ENCODE results near the gene TSPAN14. TPM values are rescaled to one million over a fixed set of nuclear protein-coding genes. Genes with fewer than 3 reads are reported as not detected.

TSPAN14 gene
- total RNA-seq, 4 donors from 2014 or later, result 103 to 168 (median 131) TPM

DNA sequence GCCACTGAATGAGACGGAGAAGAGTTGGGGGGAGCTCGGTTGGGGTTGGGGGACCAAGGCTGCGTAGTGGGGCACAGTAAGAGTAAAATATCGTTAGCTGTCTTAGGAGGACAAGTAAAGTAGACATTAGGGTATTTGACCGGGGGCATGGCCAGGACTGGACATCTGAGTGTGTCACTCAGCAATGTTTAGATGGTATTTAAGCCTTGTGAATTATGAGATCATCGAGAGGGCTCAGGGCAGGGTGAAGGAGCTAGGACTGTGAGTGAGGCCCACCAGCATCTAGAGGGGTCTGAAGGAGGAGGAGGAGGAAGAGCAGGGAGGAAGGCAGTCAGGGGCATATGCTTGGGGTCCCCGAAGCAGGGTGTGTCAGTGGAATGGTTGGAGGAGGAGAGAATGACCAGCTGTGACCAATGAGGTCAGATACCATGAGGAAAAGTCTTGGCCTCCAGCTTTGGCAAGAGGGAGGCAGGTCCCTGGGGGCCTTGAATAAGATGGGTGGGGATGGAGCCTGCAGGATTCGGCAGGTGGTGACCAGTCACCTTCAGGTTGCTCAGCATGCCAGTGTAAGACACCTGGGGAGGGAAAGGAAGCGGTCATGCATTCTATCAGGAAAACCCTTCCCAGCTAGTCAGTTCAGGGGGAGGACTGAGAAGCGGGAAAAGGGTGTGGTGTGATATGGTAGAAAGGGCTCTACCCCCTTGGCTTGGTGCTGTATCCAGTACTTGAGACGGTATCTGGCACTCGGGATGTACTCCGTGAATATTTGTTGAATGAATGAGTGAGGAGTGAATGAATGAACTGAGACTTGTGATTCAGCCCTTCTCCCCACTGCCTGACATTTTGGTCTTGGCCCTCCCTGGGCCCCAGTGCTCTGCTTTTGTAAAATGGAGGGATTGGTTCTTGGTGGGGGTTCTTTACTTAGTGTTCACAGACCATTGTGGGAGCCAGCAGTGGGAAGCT, 48.8 kb downstream of the TSPAN14 start:
- 71 to 80% methylated on average over 13 of the region's 13 CpGs for WGBS, 2 donors
- no peak overlapping the region for H3K4me3 ChIP-seq (ENCODE audit: low read depth, poor library complexity, severe bottlenecking)
- TF ChIP-seq, protein P1, sequence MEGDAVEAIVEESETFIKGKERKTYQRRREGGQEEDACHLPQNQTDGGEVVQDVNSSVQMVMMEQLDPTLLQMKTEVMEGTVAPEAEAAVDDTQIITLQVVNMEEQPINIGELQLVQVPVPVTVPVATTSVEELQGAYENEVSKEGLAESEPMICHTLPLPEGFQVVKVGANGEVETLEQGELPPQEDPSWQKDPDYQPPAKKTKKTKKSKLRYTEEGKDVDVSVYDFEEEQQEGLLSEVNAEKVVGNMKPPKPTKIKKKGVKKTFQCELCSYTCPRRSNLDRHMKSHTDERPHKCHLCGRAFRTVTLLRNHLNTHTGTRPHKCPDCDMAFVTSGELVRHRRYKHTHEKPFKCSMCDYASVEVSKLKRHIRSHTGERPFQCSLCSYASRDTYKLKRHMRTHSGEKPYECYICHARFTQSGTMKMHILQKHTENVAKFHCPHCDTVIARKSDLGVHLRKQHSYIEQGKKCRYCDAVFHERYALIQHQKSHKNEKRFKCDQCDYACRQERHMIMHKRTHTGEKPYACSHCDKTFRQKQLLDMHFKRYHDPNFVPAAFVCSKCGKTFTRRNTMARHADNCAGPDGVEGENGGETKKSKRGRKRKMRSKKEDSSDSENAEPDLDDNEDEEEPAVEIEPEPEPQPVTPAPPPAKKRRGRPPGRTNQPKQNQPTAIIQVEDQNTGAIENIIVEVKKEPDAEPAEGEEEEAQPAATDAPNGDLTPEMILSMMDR (IDR thresholded peaks at IDR 0.05), result no peak
- TF ChIP-seq POLR2A (IDR thresholded peaks at IDR 0.05), result no peak
- intact Hi-C loops (cut with DNase I; ENCODE audit: low total_unique reads), result no loop called here
- DNase-seq (ENCODE audit: low spot score in 2 of 2), result no peak

DNA sequence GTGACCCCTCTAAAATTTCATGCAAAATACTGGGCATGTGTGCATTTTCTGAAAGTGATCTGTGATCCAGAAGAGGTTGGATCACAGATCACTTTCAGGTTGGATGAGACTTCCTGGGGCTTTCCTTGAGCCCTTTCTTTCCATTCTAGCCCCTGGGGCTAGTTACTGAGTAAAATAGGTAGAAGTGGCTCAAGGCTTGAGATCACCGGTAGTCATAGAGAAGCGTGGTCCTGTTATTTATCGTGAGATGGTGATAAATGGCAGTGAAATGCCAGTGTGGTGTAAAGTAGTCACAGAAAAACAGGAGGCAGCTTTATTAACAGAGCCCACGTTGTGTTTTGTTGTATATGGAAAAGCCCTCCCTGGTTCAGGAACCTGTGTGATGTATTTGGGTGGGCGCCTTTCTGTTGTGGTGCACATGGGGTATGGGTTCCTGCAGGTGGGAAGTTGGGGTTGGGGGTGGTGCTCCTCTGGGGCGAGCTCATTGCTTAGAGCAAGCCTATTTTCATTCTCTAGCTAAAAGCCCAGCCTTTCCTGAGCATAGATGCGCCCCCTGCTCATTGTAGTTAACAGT, 49.6 kb downstream of the TSPAN14 start:
- no peak overlapping the region for H3K4me3 ChIP-seq (ENCODE audit: low read depth, poor library complexity, severe bottlenecking)
- DNase-seq (ENCODE audit: low spot score in 2 of 2), result no peak
- intact Hi-C loops (cut with DNase I; ENCODE audit: low total_unique reads), result no loop called here
- TF ChIP-seq POLR2A (IDR thresholded peaks at IDR 0.05), result no peak
- TF ChIP-seq, protein P1 (IDR thresholded peaks at IDR 0.05), result no peak
- 81 to 86% methylated on average over 7 of the region's 7 CpGs for WGBS, 2 donors

DNA sequence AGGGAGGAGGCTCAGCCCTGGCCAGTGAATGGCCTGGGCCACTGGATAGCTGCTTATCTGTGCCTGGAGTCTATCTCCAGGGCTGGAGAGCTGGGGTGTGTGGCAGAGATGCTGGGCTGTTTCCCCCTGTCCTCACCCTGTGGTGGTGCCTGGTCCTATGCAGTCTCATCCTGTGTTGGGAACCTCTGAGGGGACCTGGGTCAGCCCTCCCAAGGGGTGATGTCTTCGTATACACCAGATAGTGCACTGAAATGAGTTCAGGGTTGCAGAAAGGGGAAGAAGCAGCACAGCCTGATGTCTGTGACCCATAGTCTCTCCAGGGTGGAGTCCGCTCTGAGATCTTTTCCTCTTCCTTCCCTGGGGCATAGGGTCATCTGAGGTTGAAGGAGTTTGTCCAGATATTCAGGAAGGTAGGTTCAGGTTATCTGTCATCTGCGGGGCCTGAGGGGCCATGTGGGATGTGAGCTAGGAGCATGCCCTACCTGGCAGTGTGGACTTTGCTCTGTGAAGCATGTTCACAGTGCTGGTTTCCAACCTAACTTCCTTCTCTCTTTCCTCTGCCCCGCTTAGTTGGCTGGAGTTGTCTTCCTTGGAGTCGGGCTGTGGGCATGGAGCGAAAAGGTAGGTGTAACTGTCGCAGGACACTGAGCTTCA, 50.2 kb downstream of the TSPAN14 start:
- intact Hi-C loops (cut with DNase I; ENCODE audit: low total_unique reads), result no loop called here
- H3K4me3 ChIP-seq (ENCODE audit: low read depth, poor library complexity, severe bottlenecking), result no peak overlapping the region
- 54 to 63% methylated on average over 7 of the region's 7 CpGs for WGBS, 2 donors
- TF ChIP-seq POLR2A (IDR thresholded peaks at IDR 0.05), result no peak
- TF ChIP-seq, protein P1 (IDR thresholded peaks at IDR 0.05), result no peak
- DNase-seq (ENCODE audit: low spot score in 2 of 2), result no peak

DNA sequence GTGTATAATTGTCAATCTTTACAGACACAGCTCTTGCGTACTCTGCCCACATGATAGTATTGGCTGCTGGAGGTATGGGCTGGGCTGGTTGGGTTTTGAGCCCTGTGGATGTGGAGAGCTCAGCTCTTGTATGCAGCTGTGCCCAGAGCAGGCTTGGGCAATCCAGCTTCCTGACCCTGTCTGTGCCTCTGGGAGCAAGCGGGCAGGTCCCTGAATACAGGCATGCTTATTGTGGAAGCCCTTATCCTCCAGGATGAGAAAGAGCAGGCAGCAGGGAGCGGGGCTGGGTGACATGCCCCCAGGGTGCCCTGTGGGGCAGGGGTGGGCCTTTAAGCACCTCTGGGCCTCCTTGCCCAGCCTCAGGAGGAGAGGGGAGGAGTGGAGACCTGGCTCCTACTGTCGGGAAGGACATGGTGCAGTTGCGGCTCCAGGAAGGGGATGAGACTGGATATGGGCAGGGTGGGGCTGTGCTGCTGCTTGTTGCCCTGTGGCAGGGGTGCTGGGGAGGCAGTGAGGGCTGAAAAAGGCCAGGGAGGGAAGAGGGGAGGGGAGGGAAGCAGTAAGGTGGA, 50.9 kb downstream of the TSPAN14 start:
- no peak for TF ChIP-seq POLR2A (IDR thresholded peaks at IDR 0.05)
- TF ChIP-seq, protein P1 (IDR thresholded peaks at IDR 0.05), result no peak

DNA sequence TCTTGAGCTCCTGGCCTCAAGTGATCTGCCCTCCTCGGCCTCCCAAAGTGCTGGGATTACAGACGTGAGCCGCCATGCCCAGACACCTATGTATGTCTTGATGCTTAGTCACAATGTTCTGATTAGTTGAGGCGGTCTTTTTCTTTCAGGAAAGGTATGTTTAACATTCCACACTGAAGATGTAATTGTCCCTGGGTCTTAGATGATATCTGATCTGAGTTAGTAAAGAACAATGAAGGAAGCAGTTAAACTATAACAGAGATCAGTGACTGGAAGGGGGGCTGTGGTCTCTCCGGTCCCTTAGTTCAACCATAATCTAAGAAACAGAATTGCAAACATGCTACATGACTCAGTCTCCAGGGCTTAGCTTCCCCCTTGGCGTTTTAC, 52.1 kb downstream of the TSPAN14 start:
- WGBS, 2 donors, result 66 to 75% methylated on average over 6 of the region's 6 CpGs
- no peak for TF ChIP-seq POLR2A (IDR thresholded peaks at IDR 0.05)
- TF ChIP-seq, protein P1 (IDR thresholded peaks at IDR 0.05), result no peak
- intact Hi-C loops (cut with DNase I; ENCODE audit: low total_unique reads), result loop anchor here (5.0 kb wide), 1 partner anchor 59 kb away; no protein-coding TSS in a partner anchor
- DNase-seq (ENCODE audit: low spot score in 2 of 2), result no peak
- no peak overlapping the region for H3K4me3 ChIP-seq (ENCODE audit: low read depth, poor library complexity, severe bottlenecking)

More for the DNA sequence above, 50.9 kb downstream of the TSPAN14 start:
- WGBS, 2 donors, result 39 to 63% methylated on average over 5 of the region's 5 CpGs
- H3K4me3 ChIP-seq (ENCODE audit: low read depth, poor library complexity, severe bottlenecking), result no peak overlapping the region
- intact Hi-C loops (cut with DNase I; ENCODE audit: low total_unique reads), result loop anchor here (5.0 kb wide), 1 partner anchor 58 kb away; no protein-coding TSS in a partner anchor
- no peak for DNase-seq (ENCODE audit: low spot score in 2 of 2)

Data from lower leg skin (tissue), 4 donors.